ENCODE measurements around the gene DPCD. TPM values are rescaled to one million over a fixed set of nuclear protein-coding genes. Genes with fewer than 3 reads are reported as not detected.

The DPCD gene
- total and polyA plus RNA-seq, 10 of the 15 experiments (the other 5 are each of a cell fraction or from before 2014, with no cell fraction given), result 9.7 to 50.9 (median 26.3) TPM

DNA sequence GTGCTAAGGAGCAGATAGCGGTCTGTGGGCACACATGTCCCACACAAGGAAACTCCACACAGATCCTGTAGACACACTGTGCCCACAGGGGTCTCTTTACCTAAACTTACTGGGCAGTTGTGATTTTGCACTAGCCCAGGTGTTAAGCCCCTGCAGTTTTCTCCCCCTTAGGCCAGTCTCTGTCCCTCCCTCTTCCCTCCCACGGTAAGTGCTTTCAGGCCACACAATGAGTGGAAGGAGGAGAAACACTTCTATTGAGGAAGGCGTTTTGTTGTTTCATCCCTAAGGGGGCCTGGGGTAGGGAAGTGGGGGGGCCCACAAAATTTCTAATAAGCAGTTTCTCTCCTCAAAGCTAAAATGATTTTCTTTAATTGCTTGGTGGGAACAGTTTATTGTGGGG lies 55.4 kb downstream of the DPCD start:
- intact Hi-C loops (cut with micrococcal nuclease; ENCODE audit: unreplicated experiment), result no loop called here
- RAD21 ChIA-PET (ENCODE audit: unreplicated experiment), result no interaction called here

More for the DNA sequence above, 55.4 kb downstream of the DPCD start:
- Histone ChIP-seq H3K27me3 (replicated peaks in 1 of 2; ENCODE audit: control insufficient read depth in 2 of 2, insufficient read depth in 2 of 2, low read length in 1 of 2) (no peaks in the 10 kb centered on the region), H3K4me3 (no peak overlapping the region), H3K79me2 (ENCODE audit: control insufficient read depth, insufficient read depth, low read length) (no peaks in the 10 kb centered on the region), H3K27ac (ENCODE audit: control insufficient read depth, insufficient read depth) (no peak overlapping the region), H3K4me1 (ENCODE audit: control insufficient read depth, insufficient read depth, low read length) (no peaks in the 10 kb centered on the region), H3K4me2 (ENCODE audit: control insufficient read depth, insufficient read depth) (no peak overlapping the region), H3K9ac (ENCODE audit: control insufficient read depth, insufficient read depth, low read length) (no peak overlapping the region), H3K36me3 (ENCODE audit: control insufficient read depth in 2 of 2, insufficient read depth in 2 of 2, low read length in 1 of 2) (peaks cover 3 to 8% of the 10 kb centered on the region in 2 experiments; a peak in 3 of 4 replicates), H3K9me3 (replicated peaks; ENCODE audit: control insufficient read depth, insufficient read depth, low read length) (no peaks in the 10 kb centered on the region), H4K20me1 (ENCODE audit: control insufficient read depth, insufficient read depth) (no peaks in the 10 kb centered on the region), H2AFZ (ENCODE audit: control insufficient read depth, low read depth, low read length) (no peak overlapping the region)
- TF ChIP-seq STAT1 (conservative IDR thresholded peaks at IDR 0.05), result no peak
- TF ChIP-seq BRCA1 (IDR thresholded peaks at IDR 0.05; ENCODE audit: low read depth, low read length), result no peak
- no peak for TF ChIP-seq POLR2AphosphoS5 (IDR thresholded peaks at IDR 0.05; ENCODE audit: low read length)
- TF ChIP-seq ESRRA (IDR thresholded peaks at IDR 0.05; ENCODE audit: low read length), result no peak
- no peak for TF ChIP-seq RB1 (IDR thresholded peaks at IDR 0.05; ENCODE audit: borderline replicate concordance)
- no peak for TF ChIP-seq IRF4 (IDR thresholded peaks at IDR 0.05; ENCODE audit: low read depth, low read length)
- TF ChIP-seq POU2F2 (IDR thresholded peaks at IDR 0.05; ENCODE audit: borderline replicate concordance, low read depth, low read length), result no peak
- TF ChIP-seq RFX5 (IDR thresholded peaks at IDR 0.05; ENCODE audit: low read depth, low read length), result no peak
- TF ChIP-seq, protein P1, sequence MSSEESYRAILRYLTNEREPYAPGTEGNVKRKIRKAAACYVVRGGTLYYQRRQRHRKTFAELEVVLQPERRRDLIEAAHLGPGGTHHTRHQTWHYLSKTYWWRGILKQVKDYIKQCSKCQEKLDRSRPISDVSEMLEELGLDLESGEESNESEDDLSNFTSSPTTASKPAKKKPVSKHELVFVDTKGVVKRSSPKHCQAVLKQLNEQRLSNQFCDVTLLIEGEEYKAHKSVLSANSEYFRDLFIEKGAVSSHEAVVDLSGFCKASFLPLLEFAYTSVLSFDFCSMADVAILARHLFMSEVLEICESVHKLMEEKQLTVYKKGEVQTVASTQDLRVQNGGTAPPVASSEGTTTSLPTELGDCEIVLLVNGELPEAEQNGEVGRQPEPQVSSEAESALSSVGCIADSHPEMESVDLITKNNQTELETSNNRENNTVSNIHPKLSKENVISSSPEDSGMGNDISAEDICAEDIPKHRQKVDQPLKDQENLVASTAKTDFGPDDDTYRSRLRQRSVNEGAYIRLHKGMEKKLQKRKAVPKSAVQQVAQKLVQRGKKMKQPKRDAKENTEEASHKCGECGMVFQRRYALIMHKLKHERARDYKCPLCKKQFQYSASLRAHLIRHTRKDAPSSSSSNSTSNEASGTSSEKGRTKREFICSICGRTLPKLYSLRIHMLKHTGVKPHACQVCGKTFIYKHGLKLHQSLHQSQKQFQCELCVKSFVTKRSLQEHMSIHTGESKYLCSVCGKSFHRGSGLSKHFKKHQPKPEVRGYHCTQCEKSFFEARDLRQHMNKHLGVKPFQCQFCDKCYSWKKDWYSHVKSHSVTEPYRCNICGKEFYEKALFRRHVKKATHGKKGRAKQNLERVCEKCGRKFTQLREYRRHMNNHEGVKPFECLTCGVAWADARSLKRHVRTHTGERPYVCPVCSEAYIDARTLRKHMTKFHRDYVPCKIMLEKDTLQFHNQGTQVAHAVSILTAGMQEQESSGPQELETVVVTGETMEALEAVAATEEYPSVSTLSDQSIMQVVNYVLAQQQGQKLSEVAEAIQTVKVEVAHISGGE (CRISPR knock-in tag; IDR thresholded peaks at IDR 0.05), result no peak
- no peak for ATAC-seq
- ChIA-PET POLR2A (no interaction called here), SMC1A (ENCODE audit: uncharacterized antibody, unreplicated experiment) (no interaction called here), CTCF (interaction anchor here (1.2 kb wide), 1 partner anchor 140 kb away, joined by 3 read pairs; no protein-coding TSS in a partner anchor)
- no TSS peak for BruUV-seq (replicated peaks)
- 97% methylated on average over 3 of the region's 3 CpGs for WGBS (ENCODE audit: insufficient coverage, insufficient replicate concordance, low lambda C conversion rate, missing lambda C conversion rate)
- in situ Hi-C loops (cut with MboI), result no loop called here
- no peak for FAIRE-seq
- no peak for DNase-seq (ENCODE audit: low read depth, low spot score)

Measured in GM12878 (cell line).